GM20000 (cell line): ENCODE measurements around the gene EFCAB8.

Experiments
- DNase-seq: peaks from one replicate; pipeline ENCODE4 v3.0.0; 2012; ENCODE audit warnings: low spot score
- CTCF ChIP-seq: IDR thresholded peaks from 2 replicates; pipeline ENCODE4 v1.5.1; 2012; ENCODE audit warnings: mild to moderate bottlenecking, control low read depth; ENCODE audit errors: extremely low read depth, missing control alignments

EFCAB8 gene

GRCh38 chr20:32912688-32913087 lies 54.0 kb downstream of the EFCAB8 start:
- TF ChIP-seq CTCF, result no peak
- DNase-seq, result no peak

GRCh38 chr20:32914031-32914430 lies 55.3 kb downstream of the EFCAB8 start:
- no peak for TF ChIP-seq CTCF
- DNase-seq, result no peak

GRCh38 chr20:32917191-32917950 lies 58.6 kb downstream of the EFCAB8 start:
- no peak for TF ChIP-seq CTCF
- no peak for DNase-seq

- TF ChIP-seq CTCF, result no peak
- no peak for DNase-seq
Observed at GRCh38 chr20:32918296-32918695, 59.6 kb downstream of the EFCAB8 start.

- no peak for TF ChIP-seq CTCF
- DNase-seq, result no peak
Observed at GRCh38 chr20:32918751-32919150, 60.0 kb downstream of the EFCAB8 start.

- TF ChIP-seq CTCF, result no peak
- DNase-seq, result no peak
Observed at GRCh38 chr20:32920066-32920465, 61.3 kb downstream of the EFCAB8 start.

GRCh38 chr20:32920530-32921298 lies 62.0 kb downstream of the EFCAB8 start:
- DNase-seq, result no peak
- TF ChIP-seq CTCF, result no peak
